Neural cell (in vitro differentiated cells): ENCODE results near the gene MRPL9. TPM values are rescaled to one million over a fixed set of nuclear protein-coding genes. Genes with fewer than 3 reads are reported as not detected.

ENCODE experiments used
- H2AFZ ChIP-seq: fragments of 200-600, 300-800 bp; sonication (generic), shearing (Covaris generic); 2 replicates; pipeline ENCODE4 v1.6.0; 2014; ENCODE audit warnings: low read depth, mild to moderate bottlenecking, antibody characterized with exemption, low read length, moderate library complexity
- H3F3A ChIP-seq: fragments of 200-600 bp; shearing (Covaris generic); 2 replicates; pipeline ENCODE4 v1.6.1; 2016; ENCODE audit warnings: mild to moderate bottlenecking, moderate library complexity, mixed read lengths, antibody characterized with exemption, low read length; ENCODE audit not compliant: insufficient read depth, poor library complexity, severe bottlenecking
- H3K27ac ChIP-seq: fragments of 200-600, 300-800 bp; sonication (generic), shearing (Covaris generic); 2 replicates; pipeline ENCODE4 v1.5.1; 2014; ENCODE audit warnings: mild to moderate bottlenecking, low read length, moderate library complexity
- H3K27me3 ChIP-seq: fragments of 300-800, 200-600 bp; sonication (generic), shearing (Covaris generic); 2 replicates; pipeline ENCODE4 v1.6.0; 2014; ENCODE audit warnings: mild to moderate bottlenecking, low read depth, low read length, moderate library complexity; ENCODE audit not compliant: insufficient read depth
- H3K36me3 ChIP-seq: fragments of 300-800, 200-600 bp; sonication (generic), shearing (Covaris generic); 2 replicates; pipeline ENCODE4 v1.5.1; 2014; ENCODE audit warnings: mild to moderate bottlenecking, antibody characterized with exemption, low read length, moderate library complexity; ENCODE audit not compliant: insufficient read depth
- H3K4me2 ChIP-seq: fragments of 300-800, 200-600 bp; sonication (generic), shearing (Covaris generic); 2 replicates; pipeline ENCODE4 v1.6.0; 2014; ENCODE audit warnings: mild to moderate bottlenecking, low read length
- H3K4me3 ChIP-seq: fragments of 300-800, 200-600 bp; sonication (generic), shearing (Covaris generic); 2 replicates; pipeline ENCODE4 v1.5.1; 2014; ENCODE audit warnings: mild to moderate bottlenecking, low read length, moderate library complexity
- H3K79me2 ChIP-seq: fragments of 200-600 bp; shearing (Covaris generic); replicated peaks from 2 replicates; pipeline ENCODE4 v1.6.0; 2014; ENCODE audit warnings: mild to moderate bottlenecking, low read length, moderate library complexity; ENCODE audit not compliant: insufficient read depth
- H3K9ac ChIP-seq: fragments of 300-800, 200-600 bp; sonication (generic), shearing (Covaris generic); 2 replicates; pipeline ENCODE4 v1.6.1; 2016; ENCODE audit warnings: mild to moderate bottlenecking, low read length, mixed read lengths
- H3K9me2 ChIP-seq: fragments of 200-600 bp; shearing (Covaris generic); 2 replicates; pipeline ENCODE4 v1.6.1; 2016; ENCODE audit warnings: mild to moderate bottlenecking, low read length, mixed read lengths; ENCODE audit not compliant: insufficient read depth
- H3K9me3 ChIP-seq: fragments of 200-600, 300-800 bp; sonication (generic), shearing (Covaris generic); 2 replicates; pipeline ENCODE4 v1.6.1; 2016; ENCODE audit warnings: mild to moderate bottlenecking, mixed run types, low read length, moderate library complexity, mixed read lengths
- H4K20me1 ChIP-seq: fragments of 200-600 bp; shearing (Covaris generic); 2 replicates; pipeline ENCODE4 v1.6.1; 2016; ENCODE audit warnings: mild to moderate bottlenecking, mixed run types; ENCODE audit not compliant: insufficient read depth
- EP300 ChIP-seq: fragments of 450-650 bp; conservative IDR thresholded peaks from 2 replicates; pipeline ENCODE4 v1.6.1; 2014; ENCODE audit warnings: antibody characterized with exemption, mild to moderate bottlenecking, moderate library complexity; ENCODE audit not compliant: poor library complexity, severe bottlenecking
- EZH2 ChIP-seq: fragments of 200-600, 300-800 bp; shearing (Covaris generic), sonication (generic); IDR thresholded peaks from 2 replicates; pipeline ENCODE4 v1.6.1; 2014; ENCODE audit warnings: antibody characterized with exemption, low read length, borderline replicate concordance, mild to moderate bottlenecking; ENCODE audit not compliant: insufficient read depth, poor library complexity, severe bottlenecking
- MXI1 ChIP-seq: fragments of 450-650 bp; conservative IDR thresholded peaks from 2 replicates; pipeline ENCODE4 v1.6.1; 2014; ENCODE audit warnings: antibody characterized with exemption, mild to moderate bottlenecking; ENCODE audit not compliant: poor library complexity, severe bottlenecking
- POLR2AphosphoS5 ChIP-seq: IDR thresholded peaks from 2 replicates; pipeline ENCODE4 v1.6.1; 2012
- RAD21 ChIP-seq: fragments of 450-650 bp; conservative IDR thresholded peaks from 2 replicates; pipeline ENCODE4 v1.6.1; 2014; ENCODE audit warnings: antibody characterized with exemption, mild to moderate bottlenecking, moderate library complexity
- SMC3 ChIP-seq: fragments of 450-650 bp; conservative IDR thresholded peaks from 2 replicates; pipeline ENCODE4 v1.6.1; 2014; ENCODE audit warnings: antibody characterized with exemption, mild to moderate bottlenecking, moderate library complexity; ENCODE audit not compliant: poor library complexity
- TAF1 ChIP-seq: IDR thresholded peaks from 2 replicates; pipeline ENCODE4 v1.6.1; 2012; ENCODE audit warnings: low read depth
- polyA plus RNA-seq: library from polyadenylated mRNA; depleted of rRNA; stranded (reverse); fragments of >200 nt; gene quantifications from 2 replicates; pipeline ENCODE4 v1.2.3, GENCODE V29; 2014
- TF ChIP-seq, protein P1 (sequence below): fragments of 450-650 bp; IDR thresholded peaks from 2 replicates; pipeline ENCODE4 v1.5.1; 2014; ENCODE audit warnings: antibody characterized with exemption, mild to moderate bottlenecking, moderate library complexity; ENCODE audit not compliant: poor library complexity, severe bottlenecking
- TF ChIP-seq, protein P2 (sequence below): IDR thresholded peaks from 2 replicates; pipeline ENCODE4 v1.6.1; 2012; ENCODE audit warnings: borderline replicate concordance

MRPL9 gene
- polyA plus RNA-seq, 1 donor from 2014 or later = 134 TPM

DNA sequence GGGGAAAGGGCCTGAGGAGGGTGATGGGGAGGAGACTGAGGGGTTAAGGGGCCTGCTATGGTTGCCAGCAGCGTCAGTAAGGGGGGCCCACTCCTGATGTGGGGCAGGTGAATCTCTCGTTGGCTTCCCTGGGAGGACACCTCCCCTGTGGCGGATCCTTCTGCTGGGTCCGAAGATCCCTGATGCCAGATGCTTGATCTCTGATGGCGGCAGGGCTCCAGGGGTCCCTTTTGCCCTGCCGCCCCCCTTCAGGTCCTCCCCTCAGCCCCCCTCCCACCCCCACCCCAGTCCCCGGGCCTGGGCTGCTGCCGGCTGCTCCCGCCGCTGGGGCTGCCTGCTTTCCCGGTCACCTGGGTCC, 46.9 kb downstream of the MRPL9 start:
- H3K9me3 ChIP-seq = no peaks in the 10 kb centered on the region
- peak overlapping the region; percentile 99 for H3K27ac ChIP-seq
- H3K79me2 ChIP-seq = peaks cover 57% of the 10 kb centered on the region
- peaks cover 6% of the 10 kb centered on the region for H3F3A ChIP-seq
- no peaks in the 10 kb centered on the region for H4K20me1 ChIP-seq
- TF ChIP-seq, protein P1, sequence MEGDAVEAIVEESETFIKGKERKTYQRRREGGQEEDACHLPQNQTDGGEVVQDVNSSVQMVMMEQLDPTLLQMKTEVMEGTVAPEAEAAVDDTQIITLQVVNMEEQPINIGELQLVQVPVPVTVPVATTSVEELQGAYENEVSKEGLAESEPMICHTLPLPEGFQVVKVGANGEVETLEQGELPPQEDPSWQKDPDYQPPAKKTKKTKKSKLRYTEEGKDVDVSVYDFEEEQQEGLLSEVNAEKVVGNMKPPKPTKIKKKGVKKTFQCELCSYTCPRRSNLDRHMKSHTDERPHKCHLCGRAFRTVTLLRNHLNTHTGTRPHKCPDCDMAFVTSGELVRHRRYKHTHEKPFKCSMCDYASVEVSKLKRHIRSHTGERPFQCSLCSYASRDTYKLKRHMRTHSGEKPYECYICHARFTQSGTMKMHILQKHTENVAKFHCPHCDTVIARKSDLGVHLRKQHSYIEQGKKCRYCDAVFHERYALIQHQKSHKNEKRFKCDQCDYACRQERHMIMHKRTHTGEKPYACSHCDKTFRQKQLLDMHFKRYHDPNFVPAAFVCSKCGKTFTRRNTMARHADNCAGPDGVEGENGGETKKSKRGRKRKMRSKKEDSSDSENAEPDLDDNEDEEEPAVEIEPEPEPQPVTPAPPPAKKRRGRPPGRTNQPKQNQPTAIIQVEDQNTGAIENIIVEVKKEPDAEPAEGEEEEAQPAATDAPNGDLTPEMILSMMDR = peak; percentile 18
- TF ChIP-seq POLR2AphosphoS5 (no peak), EZH2 (no peak), SMC3 (no peak), EP300 (no peak), MXI1 (peak; percentile 7), TAF1 (no peak), RAD21 (no peak)
- TF ChIP-seq, protein P2, sequence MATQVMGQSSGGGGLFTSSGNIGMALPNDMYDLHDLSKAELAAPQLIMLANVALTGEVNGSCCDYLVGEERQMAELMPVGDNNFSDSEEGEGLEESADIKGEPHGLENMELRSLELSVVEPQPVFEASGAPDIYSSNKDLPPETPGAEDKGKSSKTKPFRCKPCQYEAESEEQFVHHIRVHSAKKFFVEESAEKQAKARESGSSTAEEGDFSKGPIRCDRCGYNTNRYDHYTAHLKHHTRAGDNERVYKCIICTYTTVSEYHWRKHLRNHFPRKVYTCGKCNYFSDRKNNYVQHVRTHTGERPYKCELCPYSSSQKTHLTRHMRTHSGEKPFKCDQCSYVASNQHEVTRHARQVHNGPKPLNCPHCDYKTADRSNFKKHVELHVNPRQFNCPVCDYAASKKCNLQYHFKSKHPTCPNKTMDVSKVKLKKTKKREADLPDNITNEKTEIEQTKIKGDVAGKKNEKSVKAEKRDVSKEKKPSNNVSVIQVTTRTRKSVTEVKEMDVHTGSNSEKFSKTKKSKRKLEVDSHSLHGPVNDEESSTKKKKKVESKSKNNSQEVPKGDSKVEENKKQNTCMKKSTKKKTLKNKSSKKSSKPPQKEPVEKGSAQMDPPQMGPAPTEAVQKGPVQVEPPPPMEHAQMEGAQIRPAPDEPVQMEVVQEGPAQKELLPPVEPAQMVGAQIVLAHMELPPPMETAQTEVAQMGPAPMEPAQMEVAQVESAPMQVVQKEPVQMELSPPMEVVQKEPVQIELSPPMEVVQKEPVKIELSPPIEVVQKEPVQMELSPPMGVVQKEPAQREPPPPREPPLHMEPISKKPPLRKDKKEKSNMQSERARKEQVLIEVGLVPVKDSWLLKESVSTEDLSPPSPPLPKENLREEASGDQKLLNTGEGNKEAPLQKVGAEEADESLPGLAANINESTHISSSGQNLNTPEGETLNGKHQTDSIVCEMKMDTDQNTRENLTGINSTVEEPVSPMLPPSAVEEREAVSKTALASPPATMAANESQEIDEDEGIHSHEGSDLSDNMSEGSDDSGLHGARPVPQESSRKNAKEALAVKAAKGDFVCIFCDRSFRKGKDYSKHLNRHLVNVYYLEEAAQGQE = no peak
- no peak overlapping the region for H2AFZ ChIP-seq
- no peaks in the 10 kb centered on the region for H3K27me3 ChIP-seq
- H3K9ac ChIP-seq = peak overlapping the region; percentile 94
- H3K9me2 ChIP-seq = no peaks in the 10 kb centered on the region
- H3K4me3 ChIP-seq = peak overlapping the region; percentile 72
- H3K4me2 ChIP-seq = peak overlapping the region; percentile 92
- peaks cover 11% of the 10 kb centered on the region for H3K36me3 ChIP-seq

DNA sequence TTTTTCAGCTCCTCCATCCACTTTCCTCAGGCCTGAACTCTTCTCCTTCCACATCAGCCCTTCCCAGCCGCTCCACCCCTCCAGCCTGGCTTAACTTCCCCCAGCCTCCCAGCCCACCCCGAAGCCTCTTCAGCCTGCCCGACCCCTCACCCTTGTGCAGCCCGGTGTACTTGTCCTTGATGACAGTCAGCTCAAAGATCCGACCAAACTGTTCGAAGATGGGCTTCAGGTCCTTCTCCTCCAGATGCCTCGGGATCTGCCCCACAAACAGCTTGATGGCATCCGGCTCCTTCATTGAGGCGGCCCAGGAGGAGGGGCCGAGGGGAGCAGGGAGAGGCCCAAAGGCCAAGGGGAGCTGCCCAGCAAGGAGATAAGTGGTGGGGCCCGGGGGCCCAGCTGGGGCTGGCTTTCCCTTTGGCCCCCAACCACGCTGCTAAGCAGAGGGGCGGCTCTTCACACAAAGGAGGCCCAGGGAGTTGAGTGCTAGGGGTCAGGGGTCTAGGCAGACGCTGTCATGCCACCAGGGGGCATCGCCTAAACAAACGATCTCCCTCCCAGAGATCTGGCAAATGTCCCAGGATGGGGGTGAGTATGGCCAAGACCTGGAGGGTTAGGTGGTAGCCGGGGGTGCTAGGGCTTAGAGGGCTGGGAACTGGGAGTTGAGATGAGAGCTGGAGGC, 47.4 kb downstream of the MRPL9 start:
- Histone ChIP-seq H2AFZ (no peak overlapping the region), H3K4me2 (peak overlapping the region; percentile 92), H3K9me2 (no peaks in the 10 kb centered on the region), H3K36me3 (peaks cover 11% of the 10 kb centered on the region), H4K20me1 (no peaks in the 10 kb centered on the region), H3K27ac (peak overlapping the region; percentile 99), H3K4me3 (peak overlapping the region; percentile 72), H3F3A (peaks cover 6% of the 10 kb centered on the region), H3K27me3 (no peaks in the 10 kb centered on the region), H3K9me3 (no peaks in the 10 kb centered on the region), H3K9ac (peak overlapping the region; percentile 94), H3K79me2 (peaks cover 62% of the 10 kb centered on the region)
- TF ChIP-seq, protein P1 = peak; percentile 72
- TF ChIP-seq MXI1 (peak; percentile 37), SMC3 (peak; percentile 76), RAD21 (peak; percentile 60), TAF1 (peak; percentile 25), EP300 (no peak), EZH2 (no peak), POLR2AphosphoS5 (peak; percentile 39)
- TF ChIP-seq, protein P2 = peak; percentile 36
